Loucy (cell line): ENCODE results near the gene ZNF664.

Experiments used
- H2AFZ ChIP-seq: fragments of 200-600 bp; sonication (generic); 2 replicates; pipeline ENCODE4 v1.6.0; 2016; ENCODE audit warnings: antibody characterized with exemption, mild to moderate bottlenecking, low read length, moderate library complexity
- H3F3A ChIP-seq: fragments of 200-600 bp; 2 replicates; pipeline ENCODE4 v1.6.0; 2016; ENCODE audit warnings: antibody characterized with exemption, low read depth, mild to moderate bottlenecking
- H3K27me3 ChIP-seq: fragments of 200-600 bp; sonication (generic); 2 replicates; pipeline ENCODE4 v1.6.1; 2014; ENCODE audit warnings: low read length, mild to moderate bottlenecking; ENCODE audit not compliant: insufficient read depth, poor library complexity, severe bottlenecking
- H3K36me3 ChIP-seq: fragments of 200-600 bp; sonication (generic); 2 replicates; pipeline ENCODE4 v1.6.1; 2016; ENCODE audit warnings: low read length; ENCODE audit not compliant: insufficient read depth
- H3K4me1 ChIP-seq: fragments of 200-600 bp; sonication (generic); 2 replicates; pipeline ENCODE4 v1.5.1; 2014; ENCODE audit warnings: low read length, mild to moderate bottlenecking; ENCODE audit not compliant: insufficient read depth, poor library complexity, severe bottlenecking
- H3K4me2 ChIP-seq: fragments of 200-600 bp; sonication (generic); 2 replicates; pipeline ENCODE4 v1.6.0; 2014; ENCODE audit warnings: antibody characterized with exemption, low read length, low read depth, mild to moderate bottlenecking; ENCODE audit not compliant: poor library complexity, severe bottlenecking
- H3K4me3 ChIP-seq: fragments of 200-600 bp; sonication (generic); 2 replicates; pipeline ENCODE4 v1.5.1; 2014; ENCODE audit warnings: low read length, mild to moderate bottlenecking, mixed read lengths; ENCODE audit not compliant: poor library complexity, severe bottlenecking
- H3K79me2 ChIP-seq: fragments of 200-600 bp; sonication (generic); 2 replicates; pipeline ENCODE4 v1.6.1; 2014; ENCODE audit warnings: low read length; ENCODE audit not compliant: insufficient read depth
- H3K9ac ChIP-seq: fragments of 200-600 bp; sonication (generic); 2 replicates; pipeline ENCODE4 v1.6.0; 2014; ENCODE audit warnings: mild to moderate bottlenecking, low read depth, low read length, moderate library complexity; ENCODE audit not compliant: poor library complexity, severe bottlenecking
- H3K9me2 ChIP-seq: fragments of 200-600 bp; sonication (generic); replicated peaks from 2 replicates; pipeline ENCODE4 v1.6.1; 2016; ENCODE audit warnings: low read depth, low read length, mixed read lengths
- H3K9me3 ChIP-seq: fragments of 200-600 bp; sonication (generic); 2 replicates; pipeline ENCODE4 v1.6.1; 2014; ENCODE audit warnings: mild to moderate bottlenecking, antibody characterized with exemption, low read length, low read depth; ENCODE audit not compliant: insufficient read depth
- H4K20me1 ChIP-seq: fragments of 200-600 bp; sonication (generic); 2 replicates; pipeline ENCODE4 v1.6.0; 2014; ENCODE audit warnings: antibody characterized with exemption, low read length, mild to moderate bottlenecking; ENCODE audit not compliant: insufficient read depth, poor library complexity, severe bottlenecking
- EZH2phosphoT487 ChIP-seq: fragments of 200-600 bp; IDR thresholded peaks from 2 replicates; pipeline ENCODE4 v1.6.1; 2018; ENCODE audit warnings: antibody characterized with exemption, mild to moderate bottlenecking, moderate library complexity, borderline replicate concordance
- TF ChIP-seq, protein P1 (sequence below): fragments of 200-600 bp; sonication (generic); conservative IDR thresholded peaks from 2 replicates; pipeline ENCODE4 v1.5.1; 2014; ENCODE audit warnings: mild to moderate bottlenecking, antibody characterized with exemption, low read length

Gene ZNF664

DNA sequence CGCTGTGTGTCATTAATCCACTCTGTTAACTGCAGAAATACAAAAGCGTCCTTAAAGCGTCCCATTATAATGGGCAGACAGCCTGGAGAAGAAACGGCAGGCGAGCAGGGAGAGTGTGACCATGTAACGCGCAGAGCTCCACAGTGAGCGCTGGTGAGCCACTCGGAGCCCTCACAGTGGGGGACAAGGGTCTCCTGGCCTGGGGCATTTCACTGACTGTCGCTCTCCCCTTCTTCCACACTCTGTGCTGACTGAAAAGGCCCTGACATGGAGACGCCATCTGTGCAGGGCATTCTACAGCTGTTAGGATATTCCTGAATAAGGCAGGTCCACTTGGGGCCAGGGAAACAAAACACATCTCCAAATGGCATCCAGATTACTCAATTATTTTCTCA lies 24.6 kb upstream of the ZNF664 start:
- no peak overlapping the region for H2AFZ ChIP-seq
- no peak overlapping the region for H3K4me3 ChIP-seq
- H3K9me2 ChIP-seq = no peaks in the 10 kb centered on the region
- no peak overlapping the region for H3K9ac ChIP-seq
- H3K9me3 ChIP-seq = no peaks in the 10 kb centered on the region
- no peaks in the 10 kb centered on the region for H3F3A ChIP-seq
- no peaks in the 10 kb centered on the region for H3K27me3 ChIP-seq
- no peaks in the 10 kb centered on the region for H3K36me3 ChIP-seq
- no peaks in the 10 kb centered on the region for H3K79me2 ChIP-seq
- H3K4me1 ChIP-seq = no peaks in the 10 kb centered on the region
- H4K20me1 ChIP-seq = no peaks in the 10 kb centered on the region
- H3K4me2 ChIP-seq = no peak overlapping the region
- no peak for TF ChIP-seq EZH2phosphoT487
- TF ChIP-seq, protein P1, sequence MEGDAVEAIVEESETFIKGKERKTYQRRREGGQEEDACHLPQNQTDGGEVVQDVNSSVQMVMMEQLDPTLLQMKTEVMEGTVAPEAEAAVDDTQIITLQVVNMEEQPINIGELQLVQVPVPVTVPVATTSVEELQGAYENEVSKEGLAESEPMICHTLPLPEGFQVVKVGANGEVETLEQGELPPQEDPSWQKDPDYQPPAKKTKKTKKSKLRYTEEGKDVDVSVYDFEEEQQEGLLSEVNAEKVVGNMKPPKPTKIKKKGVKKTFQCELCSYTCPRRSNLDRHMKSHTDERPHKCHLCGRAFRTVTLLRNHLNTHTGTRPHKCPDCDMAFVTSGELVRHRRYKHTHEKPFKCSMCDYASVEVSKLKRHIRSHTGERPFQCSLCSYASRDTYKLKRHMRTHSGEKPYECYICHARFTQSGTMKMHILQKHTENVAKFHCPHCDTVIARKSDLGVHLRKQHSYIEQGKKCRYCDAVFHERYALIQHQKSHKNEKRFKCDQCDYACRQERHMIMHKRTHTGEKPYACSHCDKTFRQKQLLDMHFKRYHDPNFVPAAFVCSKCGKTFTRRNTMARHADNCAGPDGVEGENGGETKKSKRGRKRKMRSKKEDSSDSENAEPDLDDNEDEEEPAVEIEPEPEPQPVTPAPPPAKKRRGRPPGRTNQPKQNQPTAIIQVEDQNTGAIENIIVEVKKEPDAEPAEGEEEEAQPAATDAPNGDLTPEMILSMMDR = no peak

GRCh38 chr12:123948796-123949769 lies 23.9 kb upstream of the ZNF664 start:
- Histone ChIP-seq H3K9me3 (no peaks in the 10 kb centered on the region), H3K9me2 (no peaks in the 10 kb centered on the region), H3F3A (no peaks in the 10 kb centered on the region), H3K9ac (no peak overlapping the region), H3K79me2 (no peaks in the 10 kb centered on the region), H2AFZ (no peak overlapping the region), H3K4me3 (no peak overlapping the region), H4K20me1 (no peaks in the 10 kb centered on the region), H3K27me3 (no peaks in the 10 kb centered on the region), H3K4me1 (no peaks in the 10 kb centered on the region), H3K4me2 (no peak overlapping the region), H3K36me3 (no peaks in the 10 kb centered on the region)
- TF ChIP-seq, protein P1 = no peak
- TF ChIP-seq EZH2phosphoT487 = no peak

DNA sequence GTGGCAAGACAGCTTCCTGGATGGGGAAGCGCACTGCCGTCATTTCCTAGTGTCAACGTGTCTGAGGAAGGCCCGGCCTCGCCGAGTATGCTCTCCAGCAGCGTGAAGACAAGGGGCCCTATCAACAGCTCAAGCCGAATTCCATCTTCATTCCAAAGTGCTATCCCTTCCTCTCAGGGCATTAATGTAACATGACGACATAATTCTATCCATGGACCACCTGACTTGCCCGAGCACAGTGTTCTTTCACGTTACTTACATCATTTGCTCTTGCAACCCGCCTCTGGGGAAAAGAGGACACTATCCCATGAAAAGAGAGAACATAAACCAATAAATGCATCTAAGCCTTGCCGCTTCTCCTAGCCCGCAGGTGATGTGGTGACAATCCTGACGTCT lies 23.2 kb upstream of the ZNF664 start:
- no peaks in the 10 kb centered on the region for H3K9me2 ChIP-seq
- no peaks in the 10 kb centered on the region for H3K79me2 ChIP-seq
- H3K9ac ChIP-seq = no peak overlapping the region
- no peak overlapping the region for H2AFZ ChIP-seq
- TF ChIP-seq, protein P1 = no peak
- TF ChIP-seq EZH2phosphoT487 = no peak
- no peaks in the 10 kb centered on the region for H3K27me3 ChIP-seq
- H3K4me2 ChIP-seq = no peak overlapping the region
- H3K4me3 ChIP-seq = no peak overlapping the region
- no peaks in the 10 kb centered on the region for H3K9me3 ChIP-seq
- H4K20me1 ChIP-seq = no peaks in the 10 kb centered on the region
- no peaks in the 10 kb centered on the region for H3K4me1 ChIP-seq
- H3K36me3 ChIP-seq = no peaks in the 10 kb centered on the region
- no peaks in the 10 kb centered on the region for H3F3A ChIP-seq
